ENCODE results near the gene LRBA. TPM values are rescaled to one million over a fixed set of nuclear protein-coding genes. Genes with fewer than 3 reads are reported as not detected.

The LRBA gene
- total and polyA plus RNA-seq, 8 donors: 43.3 to 62.5 (median 52.3) TPM

DNA sequence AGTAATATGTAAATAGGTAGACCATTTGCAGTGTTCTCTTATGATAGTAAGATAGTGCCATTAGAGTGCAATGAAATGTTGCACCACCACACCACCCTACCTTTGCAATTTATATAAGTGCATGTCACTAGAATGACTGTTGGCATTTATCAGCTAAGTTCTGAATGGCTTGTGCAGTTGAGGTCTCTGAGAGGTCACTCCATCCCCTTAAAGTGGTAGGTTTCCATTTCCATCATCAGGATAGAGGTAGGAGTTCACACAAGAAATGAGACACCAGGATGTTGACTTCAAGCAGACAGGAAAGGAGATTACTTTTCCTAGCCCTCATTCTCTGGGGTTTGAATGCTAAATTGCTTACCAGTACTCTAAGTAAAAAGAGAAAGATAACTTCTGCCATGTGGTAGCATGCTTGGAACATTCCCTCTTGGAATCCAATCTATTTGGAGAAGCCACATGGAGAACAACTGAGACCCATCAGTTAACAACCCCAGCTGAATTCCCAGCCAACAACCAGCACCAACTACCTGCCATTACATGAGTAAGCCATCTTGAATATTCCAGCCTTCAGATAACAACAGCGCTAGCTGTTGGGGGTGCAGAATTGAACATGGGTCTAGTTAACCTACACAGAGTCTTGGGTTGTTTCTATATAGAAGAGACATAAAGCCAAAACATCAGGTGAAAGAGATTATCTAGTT, 6.7 kb upstream of the LRBA start:
- intact Hi-C loops (cut with DNase I): no loop called here
- TF ChIP-seq, protein P1, sequence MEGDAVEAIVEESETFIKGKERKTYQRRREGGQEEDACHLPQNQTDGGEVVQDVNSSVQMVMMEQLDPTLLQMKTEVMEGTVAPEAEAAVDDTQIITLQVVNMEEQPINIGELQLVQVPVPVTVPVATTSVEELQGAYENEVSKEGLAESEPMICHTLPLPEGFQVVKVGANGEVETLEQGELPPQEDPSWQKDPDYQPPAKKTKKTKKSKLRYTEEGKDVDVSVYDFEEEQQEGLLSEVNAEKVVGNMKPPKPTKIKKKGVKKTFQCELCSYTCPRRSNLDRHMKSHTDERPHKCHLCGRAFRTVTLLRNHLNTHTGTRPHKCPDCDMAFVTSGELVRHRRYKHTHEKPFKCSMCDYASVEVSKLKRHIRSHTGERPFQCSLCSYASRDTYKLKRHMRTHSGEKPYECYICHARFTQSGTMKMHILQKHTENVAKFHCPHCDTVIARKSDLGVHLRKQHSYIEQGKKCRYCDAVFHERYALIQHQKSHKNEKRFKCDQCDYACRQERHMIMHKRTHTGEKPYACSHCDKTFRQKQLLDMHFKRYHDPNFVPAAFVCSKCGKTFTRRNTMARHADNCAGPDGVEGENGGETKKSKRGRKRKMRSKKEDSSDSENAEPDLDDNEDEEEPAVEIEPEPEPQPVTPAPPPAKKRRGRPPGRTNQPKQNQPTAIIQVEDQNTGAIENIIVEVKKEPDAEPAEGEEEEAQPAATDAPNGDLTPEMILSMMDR (IDR thresholded peaks at IDR 0.05): no peak
- H3K27me3 ChIP-seq: no peaks in the 10 kb centered on the region
- peaks cover 0 to under 1% of the 10 kb centered on the region in 2 donors for H3K4me1 ChIP-seq
- no peak for ATAC-seq
- H3K4me3 ChIP-seq: no peak overlapping the region
- H3K9me3 ChIP-seq: no peaks in the 10 kb centered on the region
- DNase-seq: no peak
- no peak overlapping the region for H3K27ac ChIP-seq
- H3K36me3 ChIP-seq: no peaks in the 10 kb centered on the region

- no peaks in the 10 kb centered on the region for H3K27me3 ChIP-seq
- peak overlapping the region; percentile 88 to 98 for H3K4me3 ChIP-seq
- H3K4me1 ChIP-seq: peaks cover 11 to 37% of the 10 kb centered on the region in 2 donors
- peak; percentile 81 to 92 (median 88) for DNase-seq
- ATAC-seq: peak; percentile 84
- no peaks in the 10 kb centered on the region for H3K36me3 ChIP-seq
- TF ChIP-seq, protein P1 (IDR thresholded peaks at IDR 0.05): no peak
- intact Hi-C loops (cut with DNase I): no loop called here
- H3K27ac ChIP-seq: peak overlapping the region; percentile 93 to 97
- H3K9me3 ChIP-seq: no peaks in the 10 kb centered on the region
Measured at GRCh38 chr4:151015459-151016347, 619 bp upstream of the LRBA start.

- Histone ChIP-seq H3K27me3 (no peaks in the 10 kb centered on the region), H3K4me1 (peaks cover 11 to 37% of the 10 kb centered on the region in 2 donors), H3K4me3 (peak overlapping the region; percentile 88 to 98), H3K27ac (peak overlapping the region; percentile 93 to 97), H3K9me3 (no peaks in the 10 kb centered on the region), H3K36me3 (peaks cover 0 to 4% of the 10 kb centered on the region in 2 donors)
- intact Hi-C loops (cut with DNase I): no loop called here
- TF ChIP-seq, protein P1 (IDR thresholded peaks at IDR 0.05): no peak
- ATAC-seq (no peak), DNase-seq (no peak)
Measured at GRCh38 chr4:151013944-151014343, 1.1 kb downstream of the LRBA start.

- Histone ChIP-seq H3K9me3 (no peaks in the 10 kb centered on the region), H3K27ac (no peak overlapping the region), H3K27me3 (no peaks in the 10 kb centered on the region), H3K4me3 (peak overlapping the region; percentile 88 to 98), H3K36me3 (peaks cover 0 to 4% of the 10 kb centered on the region in 2 donors), H3K4me1 (peaks cover 11 to 37% of the 10 kb centered on the region in 2 donors)
- no peak for DNase-seq
- TF ChIP-seq, protein P1 (IDR thresholded peaks at IDR 0.05): no peak
- intact Hi-C loops (cut with DNase I): no loop called here
- no peak for ATAC-seq
Measured at GRCh38 chr4:151013491-151013890, 1.6 kb downstream of the LRBA start.

GRCh38 chr4:151012820-151013219, 2.3 kb downstream of the LRBA start:
- intact Hi-C loops (cut with DNase I): no loop called here
- Histone ChIP-seq H3K9me3 (no peaks in the 10 kb centered on the region), H3K4me1 (peaks cover 11 to 37% of the 10 kb centered on the region in 2 donors), H3K4me3 (peak overlapping the region in 1 of 2 donors; percentile 88), H3K27ac (no peak overlapping the region), H3K27me3 (no peaks in the 10 kb centered on the region), H3K36me3 (peaks cover 0 to 4% of the 10 kb centered on the region in 2 donors)
- ATAC-seq: no peak
- DNase-seq: peak in 1 of 4 donors; percentile 63
- TF ChIP-seq, protein P1 (IDR thresholded peaks at IDR 0.05): no peak
